ENCODE results near the gene SAMD11.

Gene SAMD11

GRCh38 chr1:917466-918091, 6.1 kb upstream of the SAMD11 start:
- DNase-seq = no peak

GRCh38 chr1:918353-918752, 5.4 kb upstream of the SAMD11 start:
- DNase-seq = no peak

DNA sequence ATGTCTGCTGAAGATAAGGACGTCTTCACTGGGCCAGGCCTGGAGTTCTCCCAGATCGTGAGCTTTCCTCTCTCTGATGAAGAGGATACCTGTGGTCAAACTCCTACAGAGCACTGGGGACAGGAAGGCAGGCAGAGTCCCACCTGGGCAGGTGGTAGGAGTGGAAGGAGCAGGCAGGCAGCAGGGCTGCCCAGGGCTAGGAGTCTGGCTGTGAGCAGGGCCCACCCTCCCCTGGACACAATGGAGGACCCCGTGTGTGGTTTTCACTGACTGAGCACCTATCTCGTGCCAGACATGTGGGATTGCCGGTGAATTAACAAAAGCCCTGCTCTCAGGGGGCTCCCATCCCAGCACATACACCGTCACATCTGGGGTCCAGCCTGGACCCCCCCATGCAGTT, 4.9 kb upstream of the SAMD11 start:
- no peak for DNase-seq

DNA sequence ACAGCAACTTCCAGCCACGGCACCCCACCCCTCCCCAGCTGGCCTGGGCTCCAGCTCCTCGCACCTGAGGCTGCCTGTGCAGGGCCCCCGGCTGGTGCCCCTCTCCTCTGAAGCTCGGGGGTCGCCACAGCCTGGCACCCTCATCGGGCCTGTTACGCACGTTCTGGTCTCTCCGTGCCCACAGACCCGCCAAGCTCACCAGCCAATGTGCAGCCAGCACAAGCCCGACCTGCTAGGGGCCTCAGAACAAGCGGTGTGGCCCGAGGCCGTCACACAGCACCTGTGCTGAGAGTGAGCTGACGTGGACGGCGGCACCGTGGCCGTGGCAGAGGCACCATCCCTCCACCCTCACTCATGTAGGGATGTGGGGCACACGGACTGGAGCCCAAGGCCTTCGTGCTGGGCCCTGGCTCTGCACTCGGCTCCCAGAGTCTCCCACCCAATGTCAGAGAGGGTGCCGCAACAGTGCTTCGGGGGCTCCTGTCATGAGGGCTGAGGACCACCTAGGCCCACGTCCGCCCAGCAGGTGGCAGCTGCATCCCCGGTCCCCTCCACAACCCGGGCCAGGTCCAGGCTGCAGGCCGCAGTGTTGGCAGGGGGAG, 4.4 kb upstream of the SAMD11 start:
- no peak for DNase-seq

DNA sequence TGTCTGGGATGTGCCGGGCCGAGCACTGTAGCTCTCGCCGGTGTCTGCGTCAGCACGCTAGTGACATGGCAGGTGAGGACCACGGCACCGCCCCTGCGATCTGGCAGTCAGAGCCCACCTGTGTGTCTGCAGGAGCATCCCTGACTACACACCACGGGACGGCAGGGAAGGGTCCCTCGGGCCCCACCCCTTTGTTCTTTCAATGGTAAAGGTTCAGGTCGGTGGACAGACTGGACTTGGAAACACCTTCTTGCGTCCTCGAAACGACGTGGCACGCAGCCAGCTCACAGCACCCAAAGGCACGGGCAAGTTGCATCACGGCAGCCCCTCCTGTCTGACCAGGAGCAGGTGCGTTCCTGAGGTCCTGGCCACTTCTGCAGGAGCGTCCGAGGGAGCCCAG, 3.7 kb upstream of the SAMD11 start:
- DNase-seq = no peak

GRCh38 chr1:920521-920920, 3.2 kb upstream of the SAMD11 start:
- no peak for DNase-seq

DNA sequence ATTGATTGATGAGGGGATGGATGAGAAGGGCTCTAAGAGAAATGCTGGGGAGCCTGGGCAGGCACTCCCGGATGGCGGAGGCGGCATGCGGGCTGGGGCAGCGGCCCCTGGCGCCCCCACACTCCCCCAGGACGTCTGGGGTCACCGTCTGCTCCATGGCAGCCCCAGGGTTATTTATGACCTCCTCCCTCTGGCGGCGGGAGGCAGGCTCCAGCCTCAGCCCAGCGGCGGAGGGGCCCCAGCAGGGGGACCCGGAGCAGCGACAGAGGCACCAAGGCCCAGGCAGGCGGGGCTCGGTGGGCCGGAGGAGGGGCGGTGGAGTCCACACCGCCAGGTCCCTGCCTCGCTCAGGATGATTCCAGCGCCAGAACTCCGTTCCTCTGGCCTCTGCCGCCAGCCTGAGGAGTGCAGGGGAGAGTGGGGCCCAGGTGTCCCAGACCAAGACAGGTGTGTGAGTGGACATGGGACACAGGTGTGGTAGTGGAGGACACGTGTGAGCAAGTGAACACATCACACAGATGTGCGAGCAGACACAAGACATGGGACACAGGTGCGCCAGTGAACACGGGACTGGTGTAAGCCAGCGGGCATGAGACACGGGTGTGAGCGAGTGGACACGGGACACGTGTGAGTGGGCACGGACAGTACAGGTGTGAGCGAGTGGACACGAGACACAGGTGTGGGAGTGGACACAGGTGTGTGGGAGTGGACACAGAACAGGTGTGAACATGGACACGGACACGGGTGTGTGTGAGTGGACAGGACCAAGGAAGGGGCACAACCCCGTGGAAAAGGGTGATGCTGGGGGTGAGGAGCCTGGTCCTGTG, 2.5 kb upstream of the SAMD11 start:
- peak; percentile 76 for DNase-seq

GRCh38 chr1:923991-924655, 400 bp downstream of the SAMD11 start:
- DNase-seq = no peak

DNA sequence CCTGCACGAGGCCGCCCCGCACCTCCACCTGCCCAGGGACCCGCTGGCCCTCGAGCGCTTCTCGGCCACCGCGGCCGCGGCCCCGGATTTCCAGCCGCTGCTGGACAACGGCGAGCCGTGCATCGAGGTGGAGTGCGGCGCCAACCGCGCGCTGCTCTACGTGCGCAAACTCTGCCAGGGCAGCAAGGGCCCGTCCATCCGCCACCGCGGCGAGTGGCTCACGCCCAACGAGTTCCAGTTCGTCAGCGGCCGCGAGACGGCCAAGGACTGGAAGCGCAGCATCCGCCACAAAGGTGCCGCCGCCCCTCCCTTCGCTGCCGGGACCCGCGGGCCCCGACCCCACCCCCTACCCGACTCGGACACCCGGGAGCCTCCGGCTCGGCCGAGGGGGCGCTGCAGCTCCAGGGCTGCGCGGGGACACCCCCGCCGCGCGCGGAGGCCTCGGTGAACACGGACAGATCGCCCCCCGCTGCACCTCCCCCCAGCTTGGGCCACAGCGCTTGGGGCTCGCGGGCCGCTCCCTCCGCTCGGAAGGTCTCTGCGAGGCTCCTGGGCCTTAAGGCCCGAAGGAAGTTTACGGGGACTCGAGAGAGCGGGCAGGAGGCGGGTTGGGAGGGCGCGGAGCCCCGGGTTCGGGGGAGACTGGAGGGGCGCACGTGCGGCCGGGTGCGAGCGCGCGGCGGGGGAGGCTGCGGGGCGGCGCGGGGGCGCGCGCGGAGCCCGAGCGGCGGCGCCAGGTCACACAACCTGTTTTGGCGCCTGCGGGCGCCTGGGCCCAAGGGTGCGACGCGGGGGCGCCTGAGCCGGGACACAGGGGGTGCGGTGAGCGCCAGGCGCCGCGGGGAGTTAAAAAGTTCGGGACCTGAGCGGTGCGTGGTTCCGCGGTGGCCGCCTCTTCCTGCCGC, 1.2 kb downstream of the SAMD11 start:
- DNase-seq = no peak

GRCh38 chr1:925561-926421, 2.1 kb downstream of the SAMD11 start:
- peak; percentile 41 for DNase-seq

- DNase-seq = no peak
These were observed 3.5 kb downstream of the SAMD11 start for GRCh38 chr1:927234-927633.

DNA sequence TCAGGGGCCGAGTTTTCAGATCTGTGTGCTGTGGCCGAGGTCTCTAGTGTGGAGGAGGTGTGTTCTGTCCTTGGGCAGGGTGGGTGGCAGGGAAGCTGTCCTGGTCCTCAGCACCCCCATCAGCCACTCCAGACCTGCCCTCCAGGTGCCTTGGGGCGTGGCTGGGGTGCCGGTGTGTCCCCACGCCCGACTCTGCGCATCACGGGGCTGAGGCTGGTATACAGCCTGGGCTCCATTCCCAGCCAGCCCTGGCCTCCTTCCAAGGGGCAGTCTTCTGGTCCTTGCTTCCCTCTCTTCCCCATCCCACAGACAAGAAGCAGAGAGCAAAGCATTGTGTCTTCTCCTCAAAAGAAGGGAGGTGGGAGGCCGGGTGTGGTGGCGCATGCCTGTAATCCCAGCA, 4.0 kb downstream of the SAMD11 start:
- no peak for DNase-seq

DNA sequence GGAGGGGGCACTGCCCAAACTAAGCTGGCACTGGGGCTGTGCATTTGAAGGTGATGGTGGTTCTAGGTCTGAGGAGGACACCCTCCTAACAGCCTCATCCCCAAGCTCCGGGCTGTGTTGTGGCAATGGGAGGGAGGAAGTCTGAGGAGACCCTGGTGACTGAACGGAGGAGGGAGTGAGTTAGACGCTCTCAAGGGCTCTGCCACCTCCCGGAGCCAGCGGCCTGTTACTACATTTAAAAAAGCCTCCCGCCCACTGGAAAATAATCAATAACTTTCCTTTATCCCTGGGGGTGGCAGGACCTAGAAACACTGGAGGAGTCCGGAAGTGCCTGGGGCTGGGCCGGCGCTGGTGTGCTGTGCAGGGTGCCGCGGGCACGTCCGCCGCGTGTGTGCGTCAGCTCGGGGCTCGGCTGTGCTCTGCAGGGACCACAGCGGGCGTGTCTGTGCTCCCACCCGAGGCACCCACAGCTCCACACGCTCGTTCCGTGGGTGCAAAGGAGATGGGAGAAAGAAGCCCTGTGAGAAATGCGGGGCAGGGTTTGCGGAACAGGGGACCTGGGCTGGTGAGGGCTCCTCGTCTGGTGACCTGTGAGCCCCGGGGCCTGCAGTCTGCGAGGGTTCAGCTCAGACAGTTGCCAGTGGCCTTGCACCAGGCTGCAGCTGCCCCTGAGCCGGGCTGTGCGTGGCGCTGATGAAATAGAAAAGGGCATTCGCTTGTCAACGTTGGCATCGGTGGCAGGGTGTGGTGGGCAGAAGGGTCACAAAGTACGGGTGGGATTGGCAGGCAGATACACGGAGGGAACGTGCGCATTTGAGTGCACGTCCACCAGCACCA, 5.3 kb downstream of the SAMD11 start:
- DNase-seq = no peak

DNA sequence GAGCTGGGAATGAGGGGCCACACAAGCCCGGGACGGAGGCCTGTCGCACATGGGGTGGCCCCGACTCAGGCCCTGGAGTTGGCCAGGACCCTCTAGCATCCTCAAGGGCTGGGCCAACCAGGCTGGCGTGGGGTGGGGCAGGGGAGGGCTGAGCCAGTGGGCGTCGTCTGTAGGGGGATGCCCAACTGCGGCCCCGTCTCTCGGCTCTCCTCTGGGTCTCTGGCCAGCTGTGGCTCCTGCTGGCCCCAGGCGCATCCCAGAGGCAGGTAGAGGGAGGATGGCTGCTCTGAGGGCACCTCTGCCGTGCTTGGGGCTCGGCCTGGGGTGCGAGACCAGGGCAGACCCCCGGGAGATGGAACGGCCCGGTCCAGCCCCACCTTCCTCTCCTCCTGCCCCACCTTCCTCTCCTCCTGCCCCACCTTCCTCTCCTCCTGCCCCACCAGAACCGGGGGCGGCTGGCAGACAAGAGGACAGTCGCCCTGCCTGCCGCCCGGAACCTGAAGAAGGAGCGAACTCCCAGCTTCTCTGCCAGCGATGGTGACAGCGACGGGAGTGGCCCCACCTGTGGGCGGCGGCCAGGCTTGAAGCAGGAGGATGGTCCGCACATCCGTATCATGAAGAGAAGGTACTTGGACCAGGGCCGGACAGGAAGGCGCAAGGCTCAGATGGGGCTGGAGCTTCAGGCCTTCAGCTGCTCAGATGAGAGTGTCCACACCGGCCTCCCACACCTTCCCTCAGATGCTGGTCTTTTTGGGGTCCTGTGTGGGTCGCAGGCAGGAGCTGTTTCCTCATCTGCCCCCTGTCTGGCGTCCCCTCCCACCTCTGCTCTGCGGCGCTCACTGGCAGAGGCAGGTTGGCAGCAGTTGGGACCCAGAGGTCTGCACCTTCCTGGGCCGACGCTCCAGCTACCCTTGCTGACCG, 6.2 kb downstream of the SAMD11 start:
- no peak for DNase-seq

DNA sequence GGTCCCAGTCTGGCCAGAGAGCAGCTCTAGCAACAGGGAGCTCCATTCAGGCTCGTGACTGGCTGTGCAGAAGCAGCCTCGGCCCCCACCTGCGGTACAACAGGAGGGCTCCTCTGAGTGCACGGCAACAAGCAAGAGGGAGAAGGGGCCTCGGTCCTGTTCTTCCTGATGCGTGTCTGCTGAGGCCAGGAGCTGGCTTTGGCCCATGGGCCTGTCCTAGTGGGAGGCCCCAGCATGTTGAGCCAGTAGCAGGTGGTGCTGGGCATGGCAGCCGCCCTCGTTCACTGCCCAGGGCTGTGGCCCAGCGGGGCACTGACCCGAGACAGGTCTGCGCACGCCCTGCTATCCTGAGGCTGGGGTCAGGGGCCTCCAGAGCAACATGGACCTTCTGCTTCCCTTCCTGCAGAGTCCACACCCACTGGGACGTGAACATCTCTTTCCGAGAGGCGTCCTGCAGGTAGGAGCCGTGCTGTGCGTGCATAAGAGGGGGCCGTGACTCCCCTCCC, 7.0 kb downstream of the SAMD11 start:
- DNase-seq = no peak

- no peak for DNase-seq
These were observed 7.9 kb downstream of the SAMD11 start for GRCh38 chr1:931380-932172.

- no peak for DNase-seq
These were observed 8.4 kb downstream of the SAMD11 start for GRCh38 chr1:932173-932510.

- no peak for DNase-seq
These were observed 9.3 kb downstream of the SAMD11 start for GRCh38 chr1:932776-933602.
